DND-41 (cell line): ENCODE measurements around the gene GHDC.

Experiments used
- ATAC-seq: fragments of 200-7000 bp; cut with Tn5 transposase; 3 replicates; pipeline ENCODE4 v1.9.1; 2021; ENCODE audit warnings: low read depth; ENCODE audit not compliant: insufficient read depth
- DNase-seq: peaks from one replicate; pipeline ENCODE4 v3.0.0-alpha.2; 2020
- H2AFZ ChIP-seq: 2 replicates; pipeline ENCODE4 v1.6.0; 2012; ENCODE audit warnings: low read depth, low read length
- H3K27ac ChIP-seq: 2 replicates; pipeline ENCODE4 v1.5.1; 2012; ENCODE audit warnings: low read length, inconsistent platforms
- H3K27me3 ChIP-seq: fragments of 200-600 bp; sonication (generic); 2 replicates; pipeline ENCODE4 v1.6.0; 2012; ENCODE audit warnings: low read length, mild to moderate bottlenecking, inconsistent platforms; ENCODE audit not compliant: insufficient read depth, poor library complexity
- H3K36me3 ChIP-seq: 2 replicates; pipeline ENCODE4 v1.5.1; 2012; ENCODE audit warnings: low read length, inconsistent platforms; ENCODE audit not compliant: insufficient read depth
- H3K4me1 ChIP-seq: 2 replicates; pipeline ENCODE4 v1.5.1; 2012; ENCODE audit warnings: mild to moderate bottlenecking, low read length; ENCODE audit not compliant: insufficient read depth
- H3K4me2 ChIP-seq: 2 replicates; pipeline ENCODE4 v1.6.0; 2012; ENCODE audit warnings: mild to moderate bottlenecking, moderate library complexity, low read length, inconsistent platforms; ENCODE audit not compliant: insufficient read depth
- H3K4me3 ChIP-seq, 2 experiments: fragments of 200-600 bp in 1 of 2; shearing (Covaris generic) in 1 of 2; 2 replicates each; pipeline ENCODE4 v1.5.1; 2012 to 2016; ENCODE audit warnings: inconsistent platforms in 2 of 2, low read length in 2 of 2, mild to moderate bottlenecking in 2 of 2, low read depth in 1 of 2, moderate library complexity in 1 of 2
- H3K79me2 ChIP-seq: 2 replicates; pipeline ENCODE4 v1.6.0; 2012; ENCODE audit warnings: low read length, inconsistent platforms; ENCODE audit not compliant: insufficient read depth
- H3K9ac ChIP-seq: 2 replicates; pipeline ENCODE4 v1.6.0; 2012; ENCODE audit warnings: low read depth, mild to moderate bottlenecking, inconsistent platforms, low read length, moderate library complexity
- H3K9me3 ChIP-seq: 2 replicates; pipeline ENCODE4 v1.5.1; 2012; ENCODE audit warnings: low read length, moderate library complexity, mild to moderate bottlenecking, inconsistent platforms; ENCODE audit not compliant: insufficient read depth, severe bottlenecking
- H4K20me1 ChIP-seq: 2 replicates; pipeline ENCODE4 v1.6.0; 2012; ENCODE audit warnings: low read length; ENCODE audit not compliant: insufficient read depth
- EZH2 ChIP-seq: IDR thresholded peaks from 3 replicates; pipeline ENCODE4 v1.6.1; 2012; ENCODE audit warnings: borderline replicate concordance, low read depth, mild to moderate bottlenecking, moderate library complexity, low read length, inconsistent platforms; ENCODE audit not compliant: severe bottlenecking
- TF ChIP-seq, protein P1 (sequence below): IDR thresholded peaks from 2 replicates; pipeline ENCODE4 v1.5.1; 2012; ENCODE audit warnings: borderline replicate concordance, low read length, moderate library complexity, mild to moderate bottlenecking; ENCODE audit not compliant: poor library complexity, severe bottlenecking; ENCODE audit errors: extremely low read depth

The GHDC gene

GRCh38 chr17:42200706-42201457 lies 6.6 kb upstream of the GHDC start:
- no peak for TF ChIP-seq EZH2
- TF ChIP-seq, protein P1, sequence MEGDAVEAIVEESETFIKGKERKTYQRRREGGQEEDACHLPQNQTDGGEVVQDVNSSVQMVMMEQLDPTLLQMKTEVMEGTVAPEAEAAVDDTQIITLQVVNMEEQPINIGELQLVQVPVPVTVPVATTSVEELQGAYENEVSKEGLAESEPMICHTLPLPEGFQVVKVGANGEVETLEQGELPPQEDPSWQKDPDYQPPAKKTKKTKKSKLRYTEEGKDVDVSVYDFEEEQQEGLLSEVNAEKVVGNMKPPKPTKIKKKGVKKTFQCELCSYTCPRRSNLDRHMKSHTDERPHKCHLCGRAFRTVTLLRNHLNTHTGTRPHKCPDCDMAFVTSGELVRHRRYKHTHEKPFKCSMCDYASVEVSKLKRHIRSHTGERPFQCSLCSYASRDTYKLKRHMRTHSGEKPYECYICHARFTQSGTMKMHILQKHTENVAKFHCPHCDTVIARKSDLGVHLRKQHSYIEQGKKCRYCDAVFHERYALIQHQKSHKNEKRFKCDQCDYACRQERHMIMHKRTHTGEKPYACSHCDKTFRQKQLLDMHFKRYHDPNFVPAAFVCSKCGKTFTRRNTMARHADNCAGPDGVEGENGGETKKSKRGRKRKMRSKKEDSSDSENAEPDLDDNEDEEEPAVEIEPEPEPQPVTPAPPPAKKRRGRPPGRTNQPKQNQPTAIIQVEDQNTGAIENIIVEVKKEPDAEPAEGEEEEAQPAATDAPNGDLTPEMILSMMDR: no peak
- Histone ChIP-seq H4K20me1 (no peaks in the 10 kb centered on the region), H2AFZ (no peak overlapping the region), H3K79me2 (no peaks in the 10 kb centered on the region), H3K27ac (no peak overlapping the region), H3K27me3 (no peaks in the 10 kb centered on the region), H3K4me1 (no peaks in the 10 kb centered on the region), H3K9me3 (no peaks in the 10 kb centered on the region), H3K36me3 (peaks cover 44% of the 10 kb centered on the region), H3K4me2 (no peak overlapping the region), H3K4me3 (no peak overlapping the region), H3K9ac (no peak overlapping the region)
- ATAC-seq (no peak), DNase-seq (no peak)

DNA sequence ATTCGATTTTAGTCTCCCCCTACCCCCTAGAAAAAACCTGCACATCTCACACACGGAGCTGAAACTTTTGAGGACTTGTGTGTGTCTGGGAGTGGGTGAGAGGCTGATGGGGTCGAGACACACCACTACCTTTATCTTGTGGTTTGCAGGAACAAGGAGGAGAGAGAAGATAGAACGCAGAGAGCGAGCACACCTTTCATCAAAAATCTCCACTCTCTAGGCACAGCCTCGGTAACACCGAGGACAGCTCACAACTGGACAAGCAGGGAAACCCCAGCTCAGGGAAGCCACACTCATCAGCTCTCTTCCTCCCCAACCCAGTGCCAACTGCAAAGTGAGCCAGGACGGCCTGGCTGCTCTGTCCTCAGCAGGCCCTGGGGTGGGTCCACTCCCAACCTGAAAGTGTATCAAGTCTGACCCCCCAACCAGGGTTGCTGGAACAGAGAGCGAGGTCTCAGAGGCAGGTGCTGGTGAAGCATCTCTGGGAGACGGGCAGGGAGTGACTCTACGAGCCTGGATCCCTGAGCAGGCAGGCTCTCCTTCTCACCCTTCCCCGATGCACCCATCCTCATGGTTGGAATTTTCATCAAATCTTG lies 5.2 kb upstream of the GHDC start:
- Histone ChIP-seq H3K27ac (no peak overlapping the region), H2AFZ (no peak overlapping the region), H3K79me2 (no peaks in the 10 kb centered on the region), H3K36me3 (peaks cover 35% of the 10 kb centered on the region), H3K4me1 (peaks cover 6% of the 10 kb centered on the region), H3K9ac (no peak overlapping the region), H3K4me3 (no peak overlapping the region), H3K4me2 (no peak overlapping the region), H3K9me3 (no peaks in the 10 kb centered on the region), H3K27me3 (no peaks in the 10 kb centered on the region), H4K20me1 (no peaks in the 10 kb centered on the region)
- TF ChIP-seq, protein P1: no peak
- no peak for TF ChIP-seq EZH2
- DNase-seq (no peak), ATAC-seq (no peak)

DNA sequence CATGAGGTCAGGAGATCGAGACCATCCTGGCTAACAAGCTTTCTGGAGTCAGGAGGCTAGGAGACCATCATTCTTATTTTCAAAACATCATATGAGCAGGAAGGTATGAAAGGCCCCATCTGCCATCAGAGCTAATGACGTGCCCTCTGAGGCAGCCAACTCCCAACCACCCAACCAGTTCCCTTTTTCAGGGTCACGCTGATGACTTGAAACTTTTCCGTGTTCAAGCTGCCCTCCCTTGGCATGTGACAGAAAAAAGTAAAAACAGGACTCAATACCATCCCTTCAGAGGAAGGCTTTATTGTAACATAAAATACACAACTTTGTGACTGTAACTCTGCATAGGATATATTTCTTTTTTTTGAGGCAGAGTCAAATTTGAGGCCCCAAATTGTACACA lies 4.6 kb upstream of the GHDC start:
- no peaks in the 10 kb centered on the region for H3K27me3 ChIP-seq
- no peak overlapping the region for H3K27ac ChIP-seq
- no peak for DNase-seq
- no peak overlapping the region for H2AFZ ChIP-seq
- H3K4me3 ChIP-seq: no peak overlapping the region
- TF ChIP-seq, protein P1: no peak
- TF ChIP-seq EZH2: no peak
- peaks cover 30% of the 10 kb centered on the region for H3K36me3 ChIP-seq
- H3K9ac ChIP-seq: no peak overlapping the region
- no peaks in the 10 kb centered on the region for H4K20me1 ChIP-seq
- peaks cover 4% of the 10 kb centered on the region; the same call in 1 of the 2 replicates for H3K79me2 ChIP-seq
- H3K9me3 ChIP-seq: no peaks in the 10 kb centered on the region
- H3K4me2 ChIP-seq: no peak overlapping the region
- ATAC-seq: no peak
- peaks cover 11% of the 10 kb centered on the region for H3K4me1 ChIP-seq
